ENCODE measurements around the gene NRP1.

The NRP1 gene

DNA sequence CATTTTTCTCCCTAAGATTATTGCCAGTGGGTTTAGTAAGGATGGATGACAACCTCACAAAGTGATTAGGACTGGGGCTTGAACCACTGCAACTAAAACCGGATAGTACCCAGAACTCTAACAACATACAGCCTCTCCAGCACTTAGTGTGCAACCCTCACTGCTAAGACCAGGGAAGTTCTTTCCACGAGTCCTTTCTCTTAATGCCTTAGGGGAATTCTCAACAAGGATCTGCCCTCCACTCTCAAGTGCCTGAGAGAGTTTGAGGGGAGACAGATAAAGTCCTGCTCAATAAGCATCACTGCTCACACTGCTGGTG, 104.6 kb downstream of the NRP1 start:
- TF ChIP-seq GLIS3 (CRISPR knock-in tag; IDR thresholded peaks at IDR 0.05) (no peak), CSDC2 (CRISPR knock-in tag; IDR thresholded peaks at IDR 0.05) (no peak), BACH2 (CRISPR knock-in tag; IDR thresholded peaks at IDR 0.05; ENCODE audit: borderline replicate concordance) (no peak), ZNF70 (CRISPR knock-in tag; IDR thresholded peaks at IDR 0.05) (no peak)
- TF ChIP-seq, protein P1, sequence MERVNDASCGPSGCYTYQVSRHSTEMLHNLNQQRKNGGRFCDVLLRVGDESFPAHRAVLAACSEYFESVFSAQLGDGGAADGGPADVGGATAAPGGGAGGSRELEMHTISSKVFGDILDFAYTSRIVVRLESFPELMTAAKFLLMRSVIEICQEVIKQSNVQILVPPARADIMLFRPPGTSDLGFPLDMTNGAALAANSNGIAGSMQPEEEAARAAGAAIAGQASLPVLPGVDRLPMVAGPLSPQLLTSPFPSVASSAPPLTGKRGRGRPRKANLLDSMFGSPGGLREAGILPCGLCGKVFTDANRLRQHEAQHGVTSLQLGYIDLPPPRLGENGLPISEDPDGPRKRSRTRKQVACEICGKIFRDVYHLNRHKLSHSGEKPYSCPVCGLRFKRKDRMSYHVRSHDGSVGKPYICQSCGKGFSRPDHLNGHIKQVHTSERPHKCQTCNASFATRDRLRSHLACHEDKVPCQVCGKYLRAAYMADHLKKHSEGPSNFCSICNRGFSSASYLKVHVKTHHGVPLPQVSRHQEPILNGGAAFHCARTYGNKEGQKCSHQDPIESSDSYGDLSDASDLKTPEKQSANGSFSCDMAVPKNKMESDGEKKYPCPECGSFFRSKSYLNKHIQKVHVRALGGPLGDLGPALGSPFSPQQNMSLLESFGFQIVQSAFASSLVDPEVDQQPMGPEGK (CRISPR knock-in tag; IDR thresholded peaks at IDR 0.05; ENCODE audit: borderline replicate concordance), result no peak
- ATAC-seq, result peak; percentile 72; the same call in 2 of the 3 replicates

DNA sequence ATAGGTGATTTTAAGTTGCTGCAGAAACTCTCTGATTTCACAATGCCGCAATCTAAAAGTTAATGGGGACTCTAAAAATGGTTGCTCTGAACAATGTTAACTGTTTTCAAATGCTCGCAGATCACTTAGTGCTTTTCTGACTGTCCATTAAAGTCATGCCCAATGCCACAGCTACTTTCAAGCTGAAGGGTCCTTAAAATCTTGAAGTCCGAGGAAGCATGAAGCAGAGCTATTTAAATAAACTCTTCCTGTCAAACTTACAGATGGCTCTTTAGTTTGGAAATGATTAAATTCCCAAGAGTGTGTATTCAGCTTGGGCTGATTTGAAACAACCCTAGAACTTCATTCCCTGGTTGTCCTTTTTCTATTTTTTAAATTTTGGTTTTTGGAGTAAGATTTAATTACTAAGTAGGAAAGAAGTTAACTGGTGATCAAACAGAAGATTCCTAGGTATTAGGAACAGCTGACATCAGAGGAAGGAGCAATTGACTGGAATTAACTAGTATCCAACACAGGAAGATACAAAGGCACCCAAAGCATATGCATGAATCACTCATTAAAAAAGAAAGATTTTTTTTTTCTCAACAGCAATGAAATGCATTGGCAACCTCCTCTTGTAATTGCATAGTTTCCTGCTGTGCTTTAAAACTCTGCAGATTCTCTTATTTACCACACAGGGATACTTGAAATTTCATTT, 105.1 kb downstream of the NRP1 start:
- TF ChIP-seq PPARA (CRISPR knock-in tag; IDR thresholded peaks at IDR 0.05; ENCODE audit: borderline replicate concordance) (no peak), ISL1 (CRISPR knock-in tag; IDR thresholded peaks at IDR 0.05) (no peak), TOX (CRISPR knock-in tag; IDR thresholded peaks at IDR 0.05; ENCODE audit: borderline replicate concordance) (no peak), BACH2 (CRISPR knock-in tag; IDR thresholded peaks at IDR 0.05; ENCODE audit: borderline replicate concordance) (no peak), ARNTL (CRISPR knock-in tag; IDR thresholded peaks at IDR 0.05; ENCODE audit: borderline replicate concordance, low read depth) (no peak), ZC3H10 (CRISPR knock-in tag; IDR thresholded peaks at IDR 0.05) (0 out of 2 replicates have a peak, but pooled peaks have one; percentile 5), ZFP30 (CRISPR knock-in tag; IDR thresholded peaks at IDR 0.05) (no peak), OSR1 (CRISPR knock-in tag; IDR thresholded peaks at IDR 0.05) (no peak)
- TF ChIP-seq, protein P2, sequence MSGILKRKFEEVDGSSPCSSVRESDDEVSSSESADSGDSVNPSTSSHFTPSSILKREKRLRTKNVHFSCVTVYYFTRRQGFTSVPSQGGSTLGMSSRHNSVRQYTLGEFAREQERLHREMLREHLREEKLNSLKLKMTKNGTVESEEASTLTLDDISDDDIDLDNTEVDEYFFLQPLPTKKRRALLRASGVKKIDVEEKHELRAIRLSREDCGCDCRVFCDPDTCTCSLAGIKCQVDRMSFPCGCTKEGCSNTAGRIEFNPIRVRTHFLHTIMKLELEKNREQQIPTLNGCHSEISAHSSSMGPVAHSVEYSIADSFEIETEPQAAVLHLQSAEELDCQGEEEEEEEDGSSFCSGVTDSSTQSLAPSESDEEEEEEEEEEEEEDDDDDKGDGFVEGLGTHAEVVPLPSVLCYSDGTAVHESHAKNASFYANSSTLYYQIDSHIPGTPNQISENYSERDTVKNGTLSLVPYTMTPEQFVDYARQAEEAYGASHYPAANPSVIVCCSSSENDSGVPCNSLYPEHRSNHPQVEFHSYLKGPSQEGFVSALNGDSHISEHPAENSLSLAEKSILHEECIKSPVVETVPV (CRISPR knock-in tag; IDR thresholded peaks at IDR 0.05), result no peak
- peak; percentile 72 for ATAC-seq

DNA sequence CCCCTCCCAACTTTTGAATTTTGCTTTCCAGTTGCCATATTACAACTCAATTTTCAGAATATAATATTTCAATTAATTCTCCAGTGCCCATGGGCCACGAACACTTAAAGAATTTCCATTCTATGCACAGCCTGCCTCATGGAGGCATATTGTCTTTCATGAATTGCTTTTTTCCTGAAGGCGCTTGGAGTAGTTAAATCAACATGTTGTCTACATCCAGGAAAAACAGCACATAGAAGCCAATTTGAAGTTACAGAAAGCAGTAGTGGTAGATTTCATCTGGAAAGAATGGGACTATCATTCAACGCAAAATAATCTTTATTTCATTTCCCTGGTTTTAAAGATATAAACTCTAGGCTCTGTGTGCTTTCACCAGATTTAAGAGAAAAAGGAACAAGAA, 106.0 kb downstream of the NRP1 start:
- no peak for ATAC-seq
- TF ChIP-seq ARNTL (CRISPR knock-in tag; IDR thresholded peaks at IDR 0.05; ENCODE audit: borderline replicate concordance, low read depth) (no peak), SNAI2 (CRISPR knock-in tag; IDR thresholded peaks at IDR 0.05) (no peak), BACH2 (CRISPR knock-in tag; IDR thresholded peaks at IDR 0.05; ENCODE audit: borderline replicate concordance) (no peak), ZNF70 (CRISPR knock-in tag; IDR thresholded peaks at IDR 0.05) (no peak), ZC3H10 (CRISPR knock-in tag; IDR thresholded peaks at IDR 0.05) (no peak), ZNF565 (CRISPR knock-in tag; conservative IDR thresholded peaks at IDR 0.05; ENCODE audit: low read depth) (no peak), ZFP3 (CRISPR knock-in tag; IDR thresholded peaks at IDR 0.05) (no peak), ZFP30 (CRISPR knock-in tag; IDR thresholded peaks at IDR 0.05) (no peak), ESRRG (CRISPR knock-in tag; IDR thresholded peaks at IDR 0.05) (no peak)
- TF ChIP-seq, protein P3, sequence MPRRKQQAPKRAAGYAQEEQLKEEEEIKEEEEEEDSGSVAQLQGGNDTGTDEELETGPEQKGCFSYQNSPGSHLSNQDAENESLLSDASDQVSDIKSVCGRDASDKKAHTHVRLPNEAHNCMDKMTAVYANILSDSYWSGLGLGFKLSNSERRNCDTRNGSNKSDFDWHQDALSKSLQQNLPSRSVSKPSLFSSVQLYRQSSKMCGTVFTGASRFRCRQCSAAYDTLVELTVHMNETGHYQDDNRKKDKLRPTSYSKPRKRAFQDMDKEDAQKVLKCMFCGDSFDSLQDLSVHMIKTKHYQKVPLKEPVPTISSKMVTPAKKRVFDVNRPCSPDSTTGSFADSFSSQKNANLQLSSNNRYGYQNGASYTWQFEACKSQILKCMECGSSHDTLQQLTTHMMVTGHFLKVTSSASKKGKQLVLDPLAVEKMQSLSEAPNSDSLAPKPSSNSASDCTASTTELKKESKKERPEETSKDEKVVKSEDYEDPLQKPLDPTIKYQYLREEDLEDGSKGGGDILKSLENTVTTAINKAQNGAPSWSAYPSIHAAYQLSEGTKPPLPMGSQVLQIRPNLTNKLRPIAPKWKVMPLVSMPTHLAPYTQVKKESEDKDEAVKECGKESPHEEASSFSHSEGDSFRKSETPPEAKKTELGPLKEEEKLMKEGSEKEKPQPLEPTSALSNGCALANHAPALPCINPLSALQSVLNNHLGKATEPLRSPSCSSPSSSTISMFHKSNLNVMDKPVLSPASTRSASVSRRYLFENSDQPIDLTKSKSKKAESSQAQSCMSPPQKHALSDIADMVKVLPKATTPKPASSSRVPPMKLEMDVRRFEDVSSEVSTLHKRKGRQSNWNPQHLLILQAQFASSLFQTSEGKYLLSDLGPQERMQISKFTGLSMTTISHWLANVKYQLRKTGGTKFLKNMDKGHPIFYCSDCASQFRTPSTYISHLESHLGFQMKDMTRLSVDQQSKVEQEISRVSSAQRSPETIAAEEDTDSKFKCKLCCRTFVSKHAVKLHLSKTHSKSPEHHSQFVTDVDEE (CRISPR knock-in tag; IDR thresholded peaks at IDR 0.05), result no peak
- TF ChIP-seq, protein P1 (CRISPR knock-in tag; IDR thresholded peaks at IDR 0.05; ENCODE audit: borderline replicate concordance), result no peak
- TF ChIP-seq, protein P4, sequence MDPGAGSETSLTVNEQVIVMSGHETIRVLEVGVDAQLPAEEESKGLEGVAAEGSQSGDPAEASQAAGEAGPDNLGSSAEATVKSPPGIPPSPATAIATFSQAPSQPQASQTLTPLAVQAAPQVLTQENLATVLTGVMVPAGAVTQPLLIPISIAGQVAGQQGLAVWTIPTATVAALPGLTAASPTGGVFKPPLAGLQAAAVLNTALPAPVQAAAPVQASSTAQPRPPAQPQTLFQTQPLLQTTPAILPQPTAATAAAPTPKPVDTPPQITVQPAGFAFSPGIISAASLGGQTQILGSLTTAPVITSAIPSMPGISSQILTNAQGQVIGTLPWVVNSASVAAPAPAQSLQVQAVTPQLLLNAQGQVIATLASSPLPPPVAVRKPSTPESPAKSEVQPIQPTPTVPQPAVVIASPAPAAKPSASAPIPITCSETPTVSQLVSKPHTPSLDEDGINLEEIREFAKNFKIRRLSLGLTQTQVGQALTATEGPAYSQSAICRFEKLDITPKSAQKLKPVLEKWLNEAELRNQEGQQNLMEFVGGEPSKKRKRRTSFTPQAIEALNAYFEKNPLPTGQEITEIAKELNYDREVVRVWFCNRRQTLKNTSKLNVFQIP (CRISPR knock-in tag; IDR thresholded peaks at IDR 0.05; ENCODE audit: borderline replicate concordance, low read depth), result no peak
